ENCODE measurements around the gene DTWD2.
"Not testable (repeated sequence)": the region's sequence is repeated elsewhere in the genome, so short reads cannot be mapped to it uniquely, and the experiment has no call there.

The DTWD2 gene

GRCh38 chr5:118973779-118974445, 14.4 kb downstream of the DTWD2 start:
- H4K20me1 ChIP-seq (ENCODE audit: insufficient read depth); H3K4me3 ChIP-seq (IDR thresholded peaks at IDR 0.05; ENCODE audit: insufficient read depth, low read depth, low read length); H3K4me2 ChIP-seq; H3K9ac ChIP-seq; H3K79me2 ChIP-seq (ENCODE audit: insufficient read depth, low read depth); H3K4me1 ChIP-seq (ENCODE audit: low read depth, poor library complexity, severe bottlenecking); H3K27ac ChIP-seq; H3K36me3 ChIP-seq (ENCODE audit: insufficient read depth); H3K27me3 ChIP-seq (ENCODE audit: insufficient read depth, low read depth); H2AFZ ChIP-seq (ENCODE audit: low read depth): not testable (repeated sequence)

GRCh38 chr5:118968925-118969375, 19.4 kb downstream of the DTWD2 start:
- Histone ChIP-seq H3K4me3 (IDR thresholded peaks at IDR 0.05; ENCODE audit: insufficient read depth, low read depth, low read length) (no peak overlapping the region), H3K9ac (no peak overlapping the region), H3K27ac (no peak overlapping the region), H3K4me1 (ENCODE audit: low read depth, poor library complexity, severe bottlenecking) (no peaks in the 10 kb centered on the region), H2AFZ (ENCODE audit: low read depth) (no peak overlapping the region), H3K27me3 (ENCODE audit: insufficient read depth, low read depth) (no peaks in the 10 kb centered on the region), H3K4me2 (no peak overlapping the region), H4K20me1 (ENCODE audit: insufficient read depth) (no peaks in the 10 kb centered on the region), H3K79me2 (ENCODE audit: insufficient read depth, low read depth) (no peaks in the 10 kb centered on the region), H3K36me3 (ENCODE audit: insufficient read depth) (no peaks in the 10 kb centered on the region)
- no peak for TF ChIP-seq CTCF (conservative IDR thresholded peaks at IDR 0.05; ENCODE audit: low read depth, low read length)

GRCh38 chr5:118968406-118968911, 19.9 kb downstream of the DTWD2 start:
- no peaks in the 10 kb centered on the region for H3K36me3 ChIP-seq (ENCODE audit: insufficient read depth)
- H3K9ac ChIP-seq: no peak overlapping the region
- H3K4me2 ChIP-seq: no peak overlapping the region
- no peak overlapping the region for H3K4me3 ChIP-seq (IDR thresholded peaks at IDR 0.05; ENCODE audit: insufficient read depth, low read depth, low read length)
- no peaks in the 10 kb centered on the region for H3K4me1 ChIP-seq (ENCODE audit: low read depth, poor library complexity, severe bottlenecking)
- TF ChIP-seq CTCF (conservative IDR thresholded peaks at IDR 0.05; ENCODE audit: low read depth, low read length): no peak
- no peaks in the 10 kb centered on the region for H3K27me3 ChIP-seq (ENCODE audit: insufficient read depth, low read depth)
- H3K79me2 ChIP-seq (ENCODE audit: insufficient read depth, low read depth): no peaks in the 10 kb centered on the region
- H2AFZ ChIP-seq (ENCODE audit: low read depth): no peak overlapping the region
- no peak overlapping the region for H3K27ac ChIP-seq
- H4K20me1 ChIP-seq (ENCODE audit: insufficient read depth): no peaks in the 10 kb centered on the region

- no peak overlapping the region for H3K27ac ChIP-seq
- H3K79me2 ChIP-seq (ENCODE audit: insufficient read depth, low read depth): no peaks in the 10 kb centered on the region
- no peak for TF ChIP-seq CTCF (conservative IDR thresholded peaks at IDR 0.05; ENCODE audit: low read depth, low read length)
- H3K4me3 ChIP-seq (IDR thresholded peaks at IDR 0.05; ENCODE audit: insufficient read depth, low read depth, low read length): no peak overlapping the region
- no peak overlapping the region for H2AFZ ChIP-seq (ENCODE audit: low read depth)
- H3K4me2 ChIP-seq: no peak overlapping the region
- no peaks in the 10 kb centered on the region for H3K27me3 ChIP-seq (ENCODE audit: insufficient read depth, low read depth)
- no peaks in the 10 kb centered on the region for H3K4me1 ChIP-seq (ENCODE audit: low read depth, poor library complexity, severe bottlenecking)
- H4K20me1 ChIP-seq (ENCODE audit: insufficient read depth): no peaks in the 10 kb centered on the region
- no peak overlapping the region for H3K9ac ChIP-seq
- H3K36me3 ChIP-seq (ENCODE audit: insufficient read depth): no peaks in the 10 kb centered on the region
These were observed 21.3 kb downstream of the DTWD2 start for GRCh38 chr5:118967059-118967508.

GRCh38 chr5:118965890-118966289, 22.5 kb downstream of the DTWD2 start:
- H3K27ac ChIP-seq: no peak overlapping the region
- H3K79me2 ChIP-seq (ENCODE audit: insufficient read depth, low read depth): no peaks in the 10 kb centered on the region
- no peaks in the 10 kb centered on the region for H3K4me1 ChIP-seq (ENCODE audit: low read depth, poor library complexity, severe bottlenecking)
- no peak overlapping the region for H3K9ac ChIP-seq
- no peak for TF ChIP-seq CTCF (conservative IDR thresholded peaks at IDR 0.05; ENCODE audit: low read depth, low read length)
- H2AFZ ChIP-seq (ENCODE audit: low read depth): no peak overlapping the region
- no peaks in the 10 kb centered on the region for H3K36me3 ChIP-seq (ENCODE audit: insufficient read depth)
- no peaks in the 10 kb centered on the region for H3K27me3 ChIP-seq (ENCODE audit: insufficient read depth, low read depth)
- no peak overlapping the region for H3K4me2 ChIP-seq
- no peaks in the 10 kb centered on the region for H4K20me1 ChIP-seq (ENCODE audit: insufficient read depth)
- no peak overlapping the region for H3K4me3 ChIP-seq (IDR thresholded peaks at IDR 0.05; ENCODE audit: insufficient read depth, low read depth, low read length)

GRCh38 chr5:118964970-118965369, 23.4 kb downstream of the DTWD2 start:
- H3K9ac ChIP-seq; H2AFZ ChIP-seq (ENCODE audit: low read depth); H3K36me3 ChIP-seq (ENCODE audit: insufficient read depth); H3K27ac ChIP-seq; H3K4me3 ChIP-seq (IDR thresholded peaks at IDR 0.05; ENCODE audit: insufficient read depth, low read depth, low read length); H3K4me2 ChIP-seq; H3K27me3 ChIP-seq (ENCODE audit: insufficient read depth, low read depth); H4K20me1 ChIP-seq (ENCODE audit: insufficient read depth); H3K79me2 ChIP-seq (ENCODE audit: insufficient read depth, low read depth); H3K4me1 ChIP-seq (ENCODE audit: low read depth, poor library complexity, severe bottlenecking): not testable (repeated sequence)

GRCh38 chr5:118964388-118964787, 24.0 kb downstream of the DTWD2 start:
- H3K9ac ChIP-seq; H3K79me2 ChIP-seq (ENCODE audit: insufficient read depth, low read depth); H3K27me3 ChIP-seq (ENCODE audit: insufficient read depth, low read depth); H4K20me1 ChIP-seq (ENCODE audit: insufficient read depth); H3K4me3 ChIP-seq (IDR thresholded peaks at IDR 0.05; ENCODE audit: insufficient read depth, low read depth, low read length); H3K27ac ChIP-seq; H3K4me1 ChIP-seq (ENCODE audit: low read depth, poor library complexity, severe bottlenecking); H2AFZ ChIP-seq (ENCODE audit: low read depth); H3K36me3 ChIP-seq (ENCODE audit: insufficient read depth); H3K4me2 ChIP-seq: not testable (repeated sequence)
